SJSA1 (cell line): ENCODE data around the gene TPPP2. TPM values are rescaled to one million over a fixed set of nuclear protein-coding genes. Genes with fewer than 3 reads are reported as not detected.

ENCODE experiments used
- DNase-seq, 2 experiments: peaks; one replicate each; pipeline ENCODE4 v3.0.0-alpha.2; 2015 to 2020; ENCODE audit warnings: low spot score in 2 of 2, low read depth in 1 of 2
- H3K27ac ChIP-seq: fragments of 250-450 bp; sonication (Bioruptor Pico); 2 replicates; pipeline ENCODE4 v1.5.1; 2020; ENCODE audit warnings: mild to moderate bottlenecking, moderate library complexity
- H3K27me3 ChIP-seq: fragments of 250-450 bp; sonication (Bioruptor Pico); replicated peaks from 2 replicates; pipeline ENCODE4 v1.5.1; 2020; ENCODE audit warnings: mild to moderate bottlenecking, moderate library complexity
- H3K36me3 ChIP-seq: fragments of 250-450 bp; sonication (Bioruptor Pico); 2 replicates; pipeline ENCODE4 v1.5.1; 2020; ENCODE audit warnings: mild to moderate bottlenecking
- H3K4me1 ChIP-seq: fragments of 250-450 bp; sonication (Bioruptor Pico); replicated peaks from 2 replicates; pipeline ENCODE4 v1.6.1; 2021; ENCODE audit warnings: mild to moderate bottlenecking
- H3K4me3 ChIP-seq: fragments of 250-450 bp; sonication (Bioruptor Pico); 2 replicates; pipeline ENCODE4 v1.5.1; 2020; ENCODE audit warnings: mild to moderate bottlenecking
- H3K9me3 ChIP-seq: fragments of 250-450 bp; sonication (Bioruptor Pico); replicated peaks from 2 replicates; pipeline ENCODE4 v1.5.1; 2020; ENCODE audit warnings: mild to moderate bottlenecking
- total RNA-seq: library from RNA; depleted of rRNA; stranded (reverse); fragments of >200 nt; shearing (Covaris generic); gene quantifications from 2 replicates; pipeline ENCODE4 v1.2.3, GENCODE V29; 2014

TPPP2 gene
- total RNA-seq, 1 experiment from 2014 or later: not detected

DNA sequence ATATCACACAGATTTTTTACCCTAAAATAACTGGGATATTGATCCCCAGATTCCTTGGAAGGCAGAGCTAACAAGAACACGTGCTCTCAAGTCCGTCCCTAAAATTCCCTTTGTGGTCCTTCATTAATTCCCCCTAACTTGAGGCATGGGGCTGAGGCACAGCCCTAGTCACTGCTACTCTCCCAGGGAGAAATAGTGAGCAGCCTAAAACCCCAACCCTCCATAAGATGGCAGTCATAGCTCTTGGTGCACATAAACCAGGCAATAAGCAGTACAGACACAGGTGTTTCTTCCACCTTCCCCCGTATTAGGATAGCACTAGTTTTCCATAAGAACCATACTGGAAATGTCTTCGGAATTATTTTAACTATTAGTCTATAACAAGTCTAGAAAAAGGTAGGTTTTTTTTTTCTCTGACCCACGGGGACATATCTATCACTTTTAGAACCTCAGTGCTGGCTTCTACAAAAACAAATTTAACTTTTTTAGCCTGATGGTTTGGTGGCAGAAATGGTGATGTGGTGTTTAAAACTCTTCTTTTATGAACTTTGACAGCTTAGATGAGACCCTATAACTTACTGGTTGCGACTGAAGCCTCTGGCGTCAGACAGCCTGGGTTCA, 37.0 kb downstream of the TPPP2 start:
- DNase-seq: no peak
- Histone ChIP-seq H3K27me3 (no peaks in the 10 kb centered on the region), H3K36me3 (0 out of 2 replicates have a peak, but pooled peaks cover 4% of the 10 kb centered on the region), H3K4me3 (no peak overlapping the region), H3K9me3 (no peaks in the 10 kb centered on the region), H3K27ac (no peak overlapping the region), H3K4me1 (peaks cover 35% of the 10 kb centered on the region)

DNA sequence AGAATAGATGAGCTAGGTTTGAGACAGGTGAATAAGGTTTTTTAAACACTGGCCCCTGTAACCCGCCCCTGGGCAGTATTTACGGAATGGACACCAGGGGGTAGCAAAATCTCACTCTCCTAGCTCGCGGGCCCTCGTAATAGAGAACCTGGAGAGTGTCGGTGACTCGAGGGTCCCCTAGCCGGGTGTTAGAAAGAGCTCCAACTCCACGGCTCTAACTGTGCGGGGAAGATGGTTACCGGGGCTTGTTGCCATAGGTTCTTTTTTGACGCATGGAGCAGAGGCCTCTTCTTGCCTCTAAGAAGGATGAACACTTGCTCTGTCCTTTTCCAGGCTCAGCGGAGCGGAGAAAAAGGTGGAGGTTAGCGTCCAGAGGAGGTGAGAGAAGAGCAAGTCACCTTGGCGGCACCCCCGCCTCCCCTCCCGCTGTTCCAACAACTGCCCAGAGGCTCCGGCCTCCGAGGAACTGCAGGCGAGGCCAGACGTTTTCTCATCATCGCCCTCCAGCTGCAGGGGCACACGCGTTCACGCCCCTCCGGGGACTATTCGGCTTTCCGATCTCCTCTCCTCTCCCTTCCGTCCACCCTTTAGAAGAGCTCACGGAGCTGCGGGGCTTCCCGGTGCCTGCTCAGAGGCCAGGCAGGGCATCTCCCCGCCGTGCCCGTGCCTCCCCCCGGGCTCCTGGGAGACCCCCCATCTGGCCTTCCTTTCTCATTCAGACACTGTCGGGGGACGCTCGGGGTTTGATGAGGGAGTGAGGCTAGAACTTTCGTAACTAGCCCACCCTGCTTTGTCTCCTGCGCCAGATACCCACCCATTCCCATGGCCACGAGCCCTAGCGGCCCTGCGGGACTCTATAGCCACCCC, 38.7 kb downstream of the TPPP2 start:
- Histone ChIP-seq H3K27me3 (no peaks in the 10 kb centered on the region), H3K27ac (peak overlapping the region; percentile 78; the same call in 1 of the 2 replicates), H3K4me1 (peaks cover 32% of the 10 kb centered on the region), H3K4me3 (peak overlapping the region; percentile 81), H3K9me3 (no peaks in the 10 kb centered on the region), H3K36me3 (peaks cover 20% of the 10 kb centered on the region)
- peak in 1 of 2 experiments; percentile 30 for DNase-seq

DNA sequence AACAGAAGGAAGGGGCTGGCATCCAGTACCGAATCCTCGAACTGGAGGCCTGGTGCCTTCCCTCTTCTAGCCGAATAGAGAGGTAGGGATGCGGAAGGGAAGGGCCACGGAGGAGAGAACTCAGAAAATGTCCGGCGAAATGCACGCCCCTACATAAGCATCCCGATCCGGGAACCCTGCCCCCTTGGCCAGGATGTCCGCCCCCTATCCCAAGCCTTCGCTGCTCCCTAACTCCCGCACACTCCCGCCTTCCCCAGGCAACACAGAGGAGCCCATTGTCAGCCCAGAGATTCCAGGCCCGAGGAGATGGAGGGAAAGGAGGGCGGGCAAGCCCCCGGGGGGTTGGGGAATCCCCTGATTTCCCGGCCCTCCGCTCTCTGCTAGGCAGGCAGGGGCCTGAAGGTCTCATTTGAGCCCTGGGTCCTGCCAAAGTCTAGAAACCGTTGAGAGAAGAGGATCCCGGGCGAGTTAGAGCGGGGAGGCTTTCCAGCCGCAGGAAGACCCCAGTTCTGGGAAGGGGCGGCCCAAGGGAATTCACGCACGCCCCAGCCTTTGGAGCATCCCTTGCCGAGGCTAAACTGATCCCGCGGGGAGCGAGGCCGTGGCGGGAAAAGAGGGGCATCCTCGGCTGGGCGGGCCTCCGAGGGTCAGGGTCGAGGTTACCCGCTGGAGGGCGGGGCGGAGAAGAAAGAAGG, 39.5 kb downstream of the TPPP2 start:
- no peaks in the 10 kb centered on the region for H3K27me3 ChIP-seq
- peak overlapping the region; percentile 81 for H3K4me3 ChIP-seq
- H3K9me3 ChIP-seq: no peaks in the 10 kb centered on the region
- peaks cover 29% of the 10 kb centered on the region for H3K4me1 ChIP-seq
- peak; percentile 68 to 69 for DNase-seq
- H3K36me3 ChIP-seq: peaks cover 28% of the 10 kb centered on the region
- H3K27ac ChIP-seq: peak overlapping the region; percentile 78

DNA sequence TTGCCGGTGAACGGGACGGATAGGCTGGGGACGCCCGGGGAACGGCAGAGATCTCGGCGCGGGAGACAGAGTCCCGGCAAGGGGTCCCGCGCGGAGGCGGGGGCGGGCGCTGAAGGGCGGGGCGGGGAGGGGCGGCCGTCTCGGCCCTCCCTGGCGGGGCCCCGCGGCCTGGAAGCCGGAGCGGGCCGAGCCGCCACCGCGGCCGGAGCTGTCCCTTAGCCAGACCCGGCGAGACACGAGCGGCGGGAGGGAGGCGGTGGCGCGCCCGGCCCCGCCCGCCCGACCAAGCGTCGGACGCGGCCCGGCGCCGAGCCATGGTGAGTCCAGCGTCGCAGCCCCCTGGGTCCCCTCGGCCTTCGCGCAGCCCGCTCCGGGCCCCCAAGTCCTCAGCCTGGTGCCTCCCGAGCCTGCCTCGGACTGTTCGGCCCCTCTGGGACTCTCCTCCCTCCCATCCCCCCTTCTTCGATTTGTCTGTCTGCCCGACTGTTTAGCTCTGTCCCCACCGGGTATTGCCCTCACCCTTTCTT, 40.1 kb downstream of the TPPP2 start, which contains the start of gene ARHGEF40:
Gene ARHGEF40 (plus strand): TSS at position 222 of the 527 bp plus-strand sequence. CDS start 93 bp downstream, at position 315.
- Histone ChIP-seq H3K36me3 (peaks cover 34% of the 10 kb centered on the region), H3K27ac (peak within 1 kb of the TSS; percentile 78), H3K9me3 (no peaks in the 10 kb centered on the region), H3K4me1 (peaks cover 29% of the 10 kb centered on the region), H3K27me3 (no peaks in the 10 kb centered on the region), H3K4me3 (peak within 1 kb of the TSS; percentile 81)
- DNase-seq: peak in 1 of 2 experiments; percentile 53

DNA sequence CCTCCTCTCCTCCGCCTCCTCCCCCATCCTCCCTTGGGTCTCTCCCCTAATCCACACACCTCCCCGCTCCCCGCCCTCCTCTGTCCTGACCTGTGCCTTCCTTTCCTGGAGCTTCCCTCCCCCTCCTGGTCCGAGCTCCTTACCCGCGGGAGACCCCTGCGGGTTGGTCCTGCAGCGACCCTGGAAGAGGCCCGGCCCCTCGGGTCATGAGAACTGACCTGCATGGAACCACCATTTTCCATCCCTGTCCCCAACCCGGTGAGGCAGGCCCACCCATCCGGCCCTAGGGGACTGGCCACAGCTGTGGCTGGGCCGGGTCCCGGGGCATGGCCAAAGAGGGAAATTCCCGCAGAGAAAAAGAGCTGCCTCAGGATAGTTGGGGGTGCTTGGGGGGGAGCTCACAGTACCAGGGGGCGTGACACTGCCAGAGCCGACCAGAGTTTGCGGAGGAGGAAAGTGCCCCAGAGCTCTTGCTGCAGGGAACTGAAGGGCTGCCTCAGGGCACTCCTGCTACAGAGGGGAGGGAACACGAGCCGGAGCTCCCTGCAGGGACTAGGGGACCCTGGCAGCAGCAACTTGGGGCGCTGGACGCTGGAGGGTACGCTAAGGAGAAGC, 40.7 kb downstream of the TPPP2 start:
- no peaks in the 10 kb centered on the region for H3K9me3 ChIP-seq
- H3K4me1 ChIP-seq: peaks cover 29% of the 10 kb centered on the region
- peak; percentile 60 to 69 for DNase-seq
- H3K36me3 ChIP-seq: peaks cover 39% of the 10 kb centered on the region
- peak overlapping the region; percentile 81 for H3K4me3 ChIP-seq
- peak overlapping the region; percentile 78 for H3K27ac ChIP-seq
- H3K27me3 ChIP-seq: no peaks in the 10 kb centered on the region

DNA sequence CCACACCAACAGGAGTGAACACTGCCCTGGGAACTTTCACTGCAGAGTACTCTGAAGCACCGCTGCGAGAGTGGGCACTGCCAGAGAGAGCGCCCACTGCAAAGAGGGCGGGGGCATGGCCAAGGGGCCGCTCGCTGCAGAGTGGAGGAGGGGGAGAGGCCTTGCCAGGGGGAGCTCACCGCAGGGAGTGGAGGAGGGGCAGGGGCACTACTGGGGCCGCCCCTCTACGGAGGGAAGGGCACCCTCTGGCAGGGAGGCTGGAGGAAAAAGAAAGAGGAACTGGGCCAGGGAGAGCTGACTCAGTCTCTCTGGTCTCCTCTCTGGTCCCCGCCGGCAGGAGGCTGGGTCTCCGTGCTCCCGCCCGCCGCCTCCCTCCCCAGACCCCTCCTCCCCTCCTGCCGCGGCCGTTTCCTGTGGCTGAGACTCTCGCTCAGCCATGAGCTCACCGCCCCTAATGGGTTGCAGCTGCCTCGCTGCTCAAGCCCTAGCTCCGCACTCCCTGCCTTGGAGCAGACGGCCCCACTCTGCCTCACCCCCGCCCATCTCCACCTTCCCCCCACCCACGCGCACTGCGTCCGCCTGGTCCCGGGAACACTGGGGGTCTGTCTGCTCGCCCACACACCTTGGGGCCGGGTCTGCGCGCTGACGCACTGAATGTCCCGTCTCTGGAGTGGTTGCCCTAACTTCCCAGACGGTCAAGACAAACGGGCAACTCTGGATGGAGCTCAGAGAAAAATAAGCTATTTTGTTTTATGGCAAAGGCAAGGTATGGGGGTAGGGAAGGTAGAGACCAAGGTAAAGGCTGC, 41.4 kb downstream of the TPPP2 start:
- H3K27ac ChIP-seq: peak overlapping the region; percentile 78
- DNase-seq: peak; percentile 83 to 95
- no peaks in the 10 kb centered on the region for H3K27me3 ChIP-seq
- no peaks in the 10 kb centered on the region for H3K9me3 ChIP-seq
- H3K36me3 ChIP-seq: peaks cover 46% of the 10 kb centered on the region
- peak overlapping the region; percentile 81 for H3K4me3 ChIP-seq
- peaks cover 29% of the 10 kb centered on the region for H3K4me1 ChIP-seq

DNA sequence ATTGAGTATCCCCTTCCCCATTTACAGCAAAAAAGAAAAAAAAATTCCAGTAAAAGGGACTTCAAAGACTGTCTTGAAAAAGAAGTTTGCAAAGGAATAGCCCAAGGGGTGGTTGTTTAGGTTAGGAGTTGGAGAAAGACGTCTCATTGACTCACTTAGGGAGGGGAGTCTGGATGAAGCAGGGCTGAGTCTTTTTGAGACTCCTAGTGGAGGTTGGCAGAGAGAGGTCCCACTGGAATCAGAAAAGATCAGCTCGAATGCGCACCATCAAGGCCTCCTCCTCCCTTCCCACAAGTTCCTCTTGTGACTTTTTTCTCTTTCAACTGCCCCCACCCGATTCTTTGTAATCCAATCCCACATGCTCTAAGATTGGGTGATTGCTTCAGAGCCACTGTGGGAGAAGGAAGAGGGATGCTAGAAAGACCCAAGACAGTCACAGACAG, 42.0 kb downstream of the TPPP2 start:
- H3K4me3 ChIP-seq: peak overlapping the region; percentile 81
- DNase-seq: peak in 1 of 2 experiments; percentile 46
- peaks cover 52% of the 10 kb centered on the region for H3K36me3 ChIP-seq
- H3K4me1 ChIP-seq: peaks cover 29% of the 10 kb centered on the region
- no peaks in the 10 kb centered on the region for H3K9me3 ChIP-seq
- H3K27ac ChIP-seq: peak overlapping the region; percentile 78
- H3K27me3 ChIP-seq: no peaks in the 10 kb centered on the region

DNA sequence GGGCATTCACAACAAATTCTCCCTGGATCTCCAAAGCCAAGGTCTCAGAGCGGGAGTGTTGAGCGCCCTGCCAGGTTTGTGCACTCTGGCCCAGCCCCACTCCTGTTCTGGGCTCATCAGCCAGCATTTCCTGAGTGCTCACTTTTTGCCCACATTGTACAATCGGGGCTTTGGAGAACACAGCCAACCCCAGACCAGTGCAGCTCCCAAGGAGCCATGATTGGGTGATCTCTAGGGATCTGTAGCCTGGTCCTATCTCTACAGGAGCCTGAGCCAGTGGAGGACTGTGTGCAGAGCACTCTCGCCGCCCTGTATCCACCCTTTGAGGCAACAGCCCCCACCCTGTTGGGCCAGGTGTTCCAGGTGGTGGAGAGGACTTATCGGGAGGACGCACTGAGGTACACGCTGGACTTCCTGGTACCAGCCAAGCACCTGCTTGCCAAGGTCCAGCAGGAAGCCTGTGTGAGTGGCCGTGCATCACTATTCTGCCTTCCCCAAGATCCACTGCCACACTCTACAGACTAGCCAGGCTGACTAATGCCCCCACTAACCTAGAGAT, 42.8 kb downstream of the TPPP2 start:
- Histone ChIP-seq H3K27ac (no peak overlapping the region), H3K36me3 (peaks cover 58% of the 10 kb centered on the region)

DNA sequence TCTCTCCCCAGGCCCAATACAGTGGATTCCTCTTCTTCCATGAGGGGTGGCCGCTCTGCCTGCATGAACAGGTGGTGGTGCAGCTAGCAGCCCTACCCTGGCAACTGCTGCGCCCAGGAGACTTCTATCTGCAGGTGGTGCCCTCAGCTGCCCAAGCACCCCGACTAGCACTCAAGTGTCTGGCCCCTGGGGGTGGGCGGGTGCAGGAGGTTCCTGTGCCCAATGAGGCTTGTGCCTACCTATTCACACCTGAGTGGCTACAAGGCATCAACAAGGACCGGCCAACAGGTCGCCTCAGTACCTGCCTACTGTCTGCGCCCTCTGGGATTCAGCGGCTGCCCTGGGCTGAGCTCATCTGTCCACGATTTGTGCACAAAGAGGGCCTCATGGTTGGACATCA, 43.9 kb downstream of the TPPP2 start:
- Histone ChIP-seq H3K27ac (no peak overlapping the region), H3K36me3 (peaks cover 68% of the 10 kb centered on the region), H3K9me3 (no peaks in the 10 kb centered on the region), H3K4me3 (no peak overlapping the region), H3K27me3 (no peaks in the 10 kb centered on the region), H3K4me1 (peaks cover 24% of the 10 kb centered on the region)
- no peak for DNase-seq

More for the DNA sequence above, 42.8 kb downstream of the TPPP2 start:
- Histone ChIP-seq H3K27me3 (no peaks in the 10 kb centered on the region), H3K4me1 (peaks cover 29% of the 10 kb centered on the region), H3K9me3 (no peaks in the 10 kb centered on the region), H3K4me3 (no peak overlapping the region)
- DNase-seq: no peak

DNA sequence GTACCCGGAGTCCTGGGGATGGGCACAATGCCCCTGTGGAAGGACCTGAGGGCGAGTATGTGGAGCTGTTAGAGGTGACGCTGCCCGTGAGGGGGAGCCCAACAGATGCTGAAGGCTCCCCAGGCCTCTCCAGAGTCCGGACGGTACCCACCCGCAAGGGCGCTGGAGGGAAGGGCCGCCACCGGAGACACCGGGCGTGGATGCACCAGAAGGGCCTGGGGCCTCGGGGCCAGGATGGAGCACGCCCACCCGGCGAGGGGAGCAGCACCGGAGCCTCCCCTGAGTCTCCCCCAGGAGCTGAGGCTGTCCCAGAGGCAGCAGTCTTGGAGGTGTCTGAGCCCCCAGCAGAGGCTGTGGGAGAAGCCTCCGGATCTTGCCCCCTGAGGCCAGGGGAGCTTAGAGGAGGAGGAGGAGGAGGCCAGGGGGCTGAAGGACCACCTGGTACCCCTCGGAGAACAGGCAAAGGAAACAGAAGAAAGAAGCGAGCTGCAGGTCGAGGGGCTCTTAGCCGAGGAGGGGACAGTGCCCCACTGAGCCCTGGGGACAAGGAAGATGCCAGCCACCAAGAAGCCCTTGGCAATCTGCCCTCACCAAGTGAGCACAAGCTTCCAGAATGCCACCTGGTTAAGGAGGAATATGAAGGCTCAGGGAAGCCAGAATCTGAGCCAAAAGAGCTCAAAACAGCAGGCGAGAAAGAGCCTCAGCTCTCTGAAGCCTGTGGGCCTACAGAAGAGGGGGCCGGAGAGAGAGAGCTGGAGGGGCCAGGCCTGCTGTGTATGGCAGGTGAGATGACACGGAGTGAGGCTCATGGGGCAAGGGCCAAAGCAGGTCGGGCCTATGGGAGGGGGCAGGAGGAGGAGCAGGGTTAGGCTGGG, 44.6 kb downstream of the TPPP2 start:
- no peak for DNase-seq
- Histone ChIP-seq H3K27ac (no peak overlapping the region), H3K4me3 (no peak overlapping the region), H3K9me3 (no peaks in the 10 kb centered on the region), H3K36me3 (peaks cover 76% of the 10 kb centered on the region), H3K27me3 (no peaks in the 10 kb centered on the region), H3K4me1 (peaks cover 17% of the 10 kb centered on the region)

DNA sequence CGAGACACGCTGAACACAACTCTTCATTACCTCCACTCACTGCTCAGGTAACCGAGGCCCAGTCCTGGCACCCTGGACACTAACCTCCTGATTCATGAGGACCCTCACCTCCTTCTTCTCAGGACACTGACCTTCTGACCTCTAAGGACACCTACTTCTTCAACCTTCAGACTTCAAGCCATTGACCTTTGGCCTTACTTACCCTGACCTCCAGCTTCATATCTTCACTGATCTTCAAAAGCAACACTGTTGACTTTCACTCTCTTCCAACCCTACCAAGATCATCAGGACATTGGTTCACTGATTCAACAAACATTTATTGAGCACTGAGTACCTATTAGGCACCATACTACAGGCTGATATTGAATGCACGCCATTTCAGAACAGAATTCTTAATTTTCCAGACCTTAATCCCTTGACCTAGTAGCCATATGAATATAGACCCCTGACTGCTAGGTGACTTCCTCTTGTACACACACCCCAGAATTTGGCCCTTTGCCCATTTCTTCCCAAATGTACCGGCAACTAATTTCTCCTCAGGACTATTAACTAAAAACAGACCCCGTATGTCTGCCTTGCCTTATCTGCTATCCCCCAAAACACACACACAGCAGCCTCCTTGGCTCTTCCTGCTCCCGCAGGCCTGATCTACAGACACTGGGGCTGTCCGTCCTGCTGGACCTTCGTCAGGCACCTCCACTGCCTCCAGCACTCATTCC, 45.9 kb downstream of the TPPP2 start:
- H3K9me3 ChIP-seq: no peaks in the 10 kb centered on the region
- peaks cover 84% of the 10 kb centered on the region for H3K36me3 ChIP-seq
- no peak overlapping the region for H3K4me3 ChIP-seq
- H3K27me3 ChIP-seq: no peaks in the 10 kb centered on the region
- DNase-seq: no peak
- H3K4me1 ChIP-seq: peaks cover 14% of the 10 kb centered on the region
- H3K27ac ChIP-seq: no peak overlapping the region
